GM18870 (cell line): ENCODE results near the gene GABRG3.

Source experiments
- ATAC-seq: cut with Tn5 transposase; IDR thresholded peaks from one replicate; pipeline ENCODE4 v1.9.1; 2021; ENCODE audit warnings: moderate library complexity; ENCODE audit not compliant: unreplicated experiment

The GABRG3 gene

DNA sequence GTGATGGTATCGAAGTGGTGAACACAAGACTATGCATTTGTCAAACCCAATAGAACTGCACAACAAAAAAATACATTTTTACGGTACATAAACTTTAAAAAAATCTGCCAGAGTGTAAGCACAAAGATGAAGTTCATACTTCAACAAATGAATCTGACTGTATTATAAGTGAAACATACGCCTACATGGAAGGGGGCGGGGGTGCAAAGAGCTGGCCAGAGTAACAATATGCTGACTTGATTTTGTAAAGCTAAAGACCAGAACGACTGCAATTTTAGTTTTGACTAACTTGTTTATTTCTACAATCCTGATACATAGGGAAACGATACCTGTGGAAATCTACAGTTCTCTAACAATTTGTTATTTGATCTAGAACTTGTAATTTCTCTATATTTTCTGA, 426.0 kb downstream of the GABRG3 start:
- no peak for ATAC-seq

DNA sequence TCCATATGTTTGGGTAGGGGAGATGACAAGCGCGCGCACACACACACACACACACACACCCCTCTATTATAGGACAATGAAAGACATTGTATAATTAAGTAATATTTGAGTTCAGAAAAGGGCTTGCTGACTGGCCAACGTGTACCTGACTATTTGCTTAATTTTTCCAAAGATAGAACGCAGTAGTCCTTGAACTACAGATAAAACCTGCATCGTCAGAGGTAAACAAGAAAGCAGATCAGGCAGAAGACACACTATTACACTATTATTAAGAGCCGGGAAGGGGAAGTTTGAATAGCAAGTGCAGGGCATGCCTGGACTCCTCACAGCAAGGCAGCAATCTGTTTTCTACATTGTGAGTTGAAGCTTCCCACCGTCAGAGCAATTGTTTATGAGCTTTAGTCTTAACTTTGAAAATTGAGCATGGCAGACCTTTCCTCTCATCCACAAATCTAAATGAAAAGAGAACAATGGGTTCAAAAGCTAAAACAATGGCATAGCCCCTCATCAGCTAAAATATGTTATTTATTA, 427.7 kb downstream of the GABRG3 start:
- ATAC-seq, result no peak

DNA sequence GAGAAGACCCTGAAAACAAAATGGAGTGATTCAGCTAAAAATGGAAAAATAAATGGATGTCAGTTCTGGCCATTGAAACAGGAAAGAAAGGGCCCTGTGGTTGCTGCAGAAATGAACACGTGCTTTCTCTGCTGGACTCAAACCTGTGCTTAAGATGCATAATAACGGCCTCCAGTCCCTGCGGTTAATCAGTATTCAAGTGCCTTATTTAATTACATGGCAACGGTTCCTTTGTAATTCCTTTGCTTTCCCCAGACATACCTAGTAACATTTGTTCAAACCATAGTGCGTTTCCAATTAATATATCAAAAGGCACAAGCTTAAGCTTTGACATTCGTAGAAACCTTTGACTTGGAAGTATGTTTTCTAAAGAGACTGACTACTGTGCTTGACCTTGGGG, 428.3 kb downstream of the GABRG3 start:
- ATAC-seq, result no peak

GRCh38 chr15:27401471-27401870, 430.5 kb downstream of the GABRG3 start:
- no peak for ATAC-seq

- no peak for ATAC-seq
These were observed 437.4 kb downstream of the GABRG3 start for GRCh38 chr15:27408428-27408827.

DNA sequence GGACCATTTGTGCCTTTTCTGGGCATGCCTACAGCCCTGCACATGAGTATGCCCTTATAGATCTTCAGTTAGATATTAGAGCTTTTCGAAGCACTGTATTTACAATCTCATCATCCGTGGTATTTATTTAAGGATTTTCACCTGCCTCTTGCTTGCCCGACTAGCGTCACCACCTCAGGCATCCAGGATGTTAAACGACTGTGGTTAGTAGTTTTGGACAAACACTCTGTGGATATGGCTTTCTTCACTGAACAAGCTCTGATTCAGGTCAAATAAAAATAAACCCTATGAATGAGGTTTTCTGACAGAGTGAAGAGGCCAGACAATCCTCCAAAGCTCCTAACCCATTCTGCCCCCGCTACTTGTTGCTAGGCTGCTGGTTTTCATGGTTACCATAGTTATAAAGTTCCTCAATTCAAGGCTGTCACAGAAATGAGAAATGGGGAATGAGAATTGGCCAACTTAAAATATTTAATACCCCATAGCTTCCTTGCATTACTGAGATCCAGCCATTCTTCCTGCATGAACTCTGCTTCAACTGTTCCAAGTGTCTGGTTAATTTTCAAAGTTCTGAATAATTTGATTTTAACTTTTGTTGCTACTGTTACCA, 440.1 kb downstream of the GABRG3 start:
- ATAC-seq, result no peak

DNA sequence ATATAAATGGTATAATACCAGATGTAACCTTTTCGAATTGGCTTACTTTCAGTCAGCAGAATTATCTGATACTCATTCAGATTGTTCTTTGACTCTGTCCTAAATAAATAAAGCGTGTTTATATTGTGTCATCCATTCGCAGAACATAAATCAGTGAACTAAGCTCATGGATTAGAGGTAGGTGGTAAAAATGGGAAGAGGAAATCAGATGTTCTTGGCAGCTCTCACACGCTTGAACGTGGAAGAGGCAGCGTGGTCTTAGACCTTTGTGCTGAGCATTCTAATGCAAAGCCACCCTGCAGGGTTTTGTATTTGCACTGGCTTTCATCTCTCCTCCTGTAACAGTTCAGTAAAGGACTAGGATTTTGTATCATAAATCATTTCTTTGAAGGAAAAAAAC, 441.4 kb downstream of the GABRG3 start:
- ATAC-seq, result no peak

DNA sequence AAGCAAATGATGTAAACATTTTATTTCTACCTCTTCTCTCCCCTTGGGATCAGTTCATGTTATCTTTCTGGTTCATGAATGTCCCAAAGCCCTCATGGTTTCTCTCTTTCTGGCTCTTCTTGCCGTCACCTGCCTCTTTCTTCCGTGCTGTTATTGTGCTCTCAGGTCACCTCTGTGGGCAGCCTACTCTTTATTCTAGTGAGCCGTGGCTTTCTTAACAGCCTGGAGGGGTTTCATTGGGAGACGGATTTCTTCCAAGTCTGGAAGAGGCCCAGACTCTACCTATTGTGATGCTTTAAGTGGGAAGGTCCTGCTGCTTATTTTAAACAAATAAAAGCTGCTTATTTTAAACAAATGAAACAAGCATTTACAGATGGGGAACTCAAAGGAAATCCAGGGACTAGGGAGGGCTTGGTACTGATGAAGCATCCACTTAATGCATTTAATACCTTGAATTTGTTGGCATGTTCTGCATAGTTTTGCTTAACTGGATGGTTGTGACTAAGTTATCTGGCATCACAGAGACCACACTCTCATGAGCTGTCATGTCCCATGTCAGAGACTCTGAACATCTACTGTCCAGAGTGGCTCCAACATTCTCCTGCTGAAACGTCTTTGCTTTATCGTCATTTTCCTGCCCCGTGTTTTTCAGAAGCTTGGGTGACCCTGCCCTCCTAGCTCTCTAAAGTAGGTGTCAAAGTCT, 443.3 kb downstream of the GABRG3 start:
- no peak for ATAC-seq

DNA sequence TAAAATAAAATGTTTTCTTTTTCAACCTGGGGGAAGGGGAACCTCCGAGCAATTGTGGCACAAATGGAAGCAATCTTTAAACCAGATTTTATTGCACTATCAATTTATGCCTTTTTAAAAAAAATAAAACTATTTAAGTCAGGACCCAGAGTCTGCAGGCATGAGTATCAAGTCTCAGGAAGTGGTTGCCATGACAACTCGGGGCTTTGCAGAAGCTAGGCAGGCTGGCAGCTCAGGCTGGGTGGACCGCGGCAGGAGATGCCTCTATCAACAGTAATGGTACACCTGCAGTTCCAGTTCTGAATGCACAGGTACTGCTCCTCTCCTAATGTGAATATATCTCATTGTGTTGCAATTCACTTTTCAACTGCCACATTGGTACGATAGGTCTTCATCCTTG, 447.7 kb downstream of the GABRG3 start:
- no peak for ATAC-seq

GRCh38 chr15:27422997-27423396, 452.0 kb downstream of the GABRG3 start:
- ATAC-seq, result no peak

DNA sequence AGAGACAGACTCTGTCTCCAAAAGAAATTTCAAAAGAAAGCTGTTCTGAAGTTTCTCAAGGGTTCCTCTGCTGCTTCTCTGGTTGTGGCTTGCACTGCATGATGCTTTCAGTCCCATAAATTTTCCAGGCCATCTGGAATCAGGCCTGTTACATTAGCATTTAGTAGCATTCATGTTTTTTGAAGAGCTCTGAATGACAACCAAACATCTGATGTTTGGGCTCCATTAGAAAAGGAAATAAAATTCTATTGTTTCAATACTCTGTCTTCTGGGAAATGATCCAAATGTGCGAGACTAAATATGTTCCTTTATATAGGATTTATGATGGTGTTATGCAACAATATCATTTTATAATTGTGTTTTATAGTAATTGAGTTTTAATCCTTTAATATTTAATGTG, 455.8 kb downstream of the GABRG3 start:
- ATAC-seq, result no peak

DNA sequence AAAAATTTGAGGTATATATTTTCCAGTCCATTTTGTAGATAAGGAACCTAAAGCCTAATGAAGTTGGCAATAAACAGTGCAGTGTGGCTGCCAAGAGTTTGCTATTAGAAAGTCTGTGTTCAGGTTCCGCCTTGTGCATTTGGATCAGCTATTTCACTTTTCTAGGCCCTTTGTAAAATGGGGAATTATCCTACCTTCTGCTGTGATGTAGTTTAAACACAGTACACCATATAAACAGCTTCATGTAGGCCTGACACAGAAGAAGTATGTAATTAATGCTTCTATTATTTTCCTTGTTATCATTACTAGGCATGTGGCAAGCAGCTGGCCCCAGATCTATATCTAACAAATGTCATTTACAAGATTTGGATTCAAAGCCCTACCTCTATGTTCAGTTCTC, 456.3 kb downstream of the GABRG3 start:
- ATAC-seq, result no peak

DNA sequence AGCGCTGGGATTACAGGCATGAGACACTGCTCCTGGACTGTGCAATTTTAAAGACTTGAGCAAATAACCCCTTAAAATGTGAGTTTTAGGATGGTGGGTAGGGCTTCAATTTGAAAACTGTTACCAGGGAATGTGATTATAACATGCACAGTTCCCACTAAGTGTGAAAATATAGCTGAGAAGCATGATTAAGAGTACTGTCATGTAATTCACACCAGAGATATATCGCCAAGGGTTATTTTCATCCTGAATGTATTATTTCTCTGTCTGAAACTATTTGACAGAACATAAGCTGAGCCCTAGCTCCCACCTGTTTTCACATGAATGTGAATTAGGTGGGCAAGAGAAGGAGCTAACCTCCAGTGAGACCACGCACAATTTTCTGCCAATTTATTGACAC, 457.2 kb downstream of the GABRG3 start:
- ATAC-seq, result no peak

GRCh38 chr15:27429577-27429976, 458.6 kb downstream of the GABRG3 start:
- no peak for ATAC-seq

GRCh38 chr15:27433604-27434003, 462.6 kb downstream of the GABRG3 start:
- ATAC-seq, result no peak

DNA sequence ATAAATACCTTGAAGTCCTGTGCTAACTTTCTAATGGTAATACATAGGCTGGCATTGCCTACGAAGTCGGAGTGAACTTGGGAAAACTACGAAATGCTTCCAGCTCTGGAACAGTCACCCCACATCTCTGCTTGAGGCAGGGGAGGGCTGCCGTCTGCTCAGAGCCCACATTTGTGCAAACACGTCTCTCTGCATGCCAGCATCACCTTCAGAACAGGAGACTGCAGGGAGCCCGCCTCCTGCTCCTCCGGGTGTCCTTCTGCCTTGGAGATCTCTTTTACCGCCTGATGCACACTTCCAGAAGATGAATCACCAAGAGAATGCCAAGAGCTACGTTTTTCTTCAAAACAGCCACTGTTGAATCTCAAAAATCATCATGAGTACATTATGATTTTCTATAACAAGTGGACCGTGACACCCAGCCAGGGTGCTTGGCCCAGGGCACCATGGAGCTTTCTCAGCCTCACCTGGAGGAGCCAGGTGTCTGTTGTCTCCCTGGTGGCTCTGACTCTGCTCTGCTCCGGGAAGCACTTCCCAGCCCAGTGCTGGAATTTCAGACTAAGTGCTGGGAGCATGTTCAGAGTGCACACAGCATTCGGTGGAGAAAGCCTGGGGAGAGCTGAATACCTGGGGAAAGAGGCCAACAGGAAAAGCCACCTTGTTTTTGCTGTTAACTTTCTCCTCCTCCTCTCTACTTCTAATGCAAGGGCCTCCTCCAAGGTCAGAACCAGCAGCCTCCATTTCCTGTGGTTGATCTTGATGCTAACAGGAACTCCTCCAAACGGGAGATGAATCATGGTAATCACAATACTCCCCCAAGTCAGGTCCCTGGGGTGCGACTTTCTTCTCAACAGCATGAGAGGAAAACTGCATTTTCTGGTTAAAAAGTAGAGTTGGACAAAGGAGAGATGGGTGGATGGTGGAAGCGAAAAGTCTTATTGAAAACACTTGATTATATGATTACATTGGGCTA, 467.7 kb downstream of the GABRG3 start:
- ATAC-seq, result no peak

DNA sequence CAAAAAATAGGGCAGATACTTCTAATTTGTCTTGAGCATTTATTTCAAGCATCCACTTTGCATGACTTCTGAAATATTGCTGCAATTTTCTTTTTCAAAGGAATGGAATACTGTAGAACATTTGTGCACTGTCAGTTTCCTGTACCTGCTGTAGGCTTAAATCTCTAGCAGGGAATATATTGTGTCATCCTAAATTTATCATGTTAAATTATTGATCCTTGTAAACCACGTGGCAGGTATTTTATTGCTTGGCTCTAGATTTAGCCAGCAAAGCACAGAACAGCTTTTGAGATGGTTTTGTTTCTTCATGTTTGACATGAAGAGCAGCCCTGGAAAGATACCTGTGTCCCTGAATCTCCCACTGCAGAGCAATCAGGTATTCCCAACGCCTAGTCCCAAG, 470.1 kb downstream of the GABRG3 start:
- ATAC-seq, result no peak

GRCh38 chr15:27448234-27448633, 477.3 kb downstream of the GABRG3 start:
- no peak for ATAC-seq

- no peak for ATAC-seq
These were observed 478.0 kb downstream of the GABRG3 start for GRCh38 chr15:27448986-27449385.

DNA sequence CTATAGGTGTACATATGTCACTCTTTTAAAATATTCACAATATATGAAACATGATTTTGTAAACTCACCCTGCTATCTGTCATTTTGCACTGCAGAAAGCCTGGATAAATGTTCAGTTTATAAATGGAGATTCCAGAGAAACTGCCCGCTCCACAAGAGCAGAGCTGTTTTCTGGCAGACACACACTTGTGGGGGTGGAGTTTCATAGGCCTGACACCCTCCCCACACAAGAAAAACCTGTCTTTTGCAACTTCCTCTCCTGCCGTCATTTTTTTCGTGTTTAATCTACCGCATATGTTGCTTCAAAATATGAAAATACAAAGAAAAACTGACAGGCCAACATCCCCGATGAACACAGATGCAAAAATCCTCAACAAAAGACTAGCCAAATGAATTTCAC, 479.0 kb downstream of the GABRG3 start:
- no peak for ATAC-seq

DNA sequence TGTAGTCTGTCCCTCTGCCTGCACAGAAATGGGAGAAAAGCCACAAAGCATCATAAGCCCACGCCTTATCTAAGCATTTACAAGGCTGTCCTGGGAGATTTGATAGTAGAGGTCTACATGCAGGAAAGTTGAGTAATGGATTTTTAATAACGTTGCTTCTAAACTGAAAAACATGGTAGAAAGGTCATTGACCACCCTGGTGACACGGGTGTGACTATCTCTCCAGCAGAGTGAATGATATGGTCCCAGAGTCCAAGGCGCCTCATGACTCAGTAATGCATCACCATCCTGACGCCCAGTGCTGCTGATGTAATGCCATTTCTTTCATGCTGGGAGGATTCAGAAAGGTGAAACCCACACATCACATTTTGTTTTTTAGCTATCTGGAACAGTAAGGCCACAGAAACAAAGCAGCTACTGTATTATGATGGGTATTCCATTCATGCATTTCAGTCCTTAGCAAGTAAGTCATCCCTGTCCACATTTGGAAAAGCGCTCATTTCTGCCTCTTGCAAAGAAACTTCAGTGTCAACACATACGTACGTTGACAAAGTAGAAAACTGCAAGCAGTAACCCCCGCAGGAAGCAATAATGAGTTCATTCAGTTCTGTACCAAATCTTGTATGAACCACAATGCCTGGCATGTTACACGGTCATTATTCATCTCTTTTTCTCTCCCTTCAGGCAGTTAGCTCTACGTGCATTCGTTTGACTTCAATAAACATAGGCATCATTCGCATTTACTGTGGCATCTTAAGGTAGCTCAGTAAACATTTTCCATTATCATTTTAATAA, 483.5 kb downstream of the GABRG3 start:
- ATAC-seq, result no peak
